ENCODE results near the gene FBXL2. TPM values are rescaled to one million over a fixed set of nuclear protein-coding genes. Genes with fewer than 3 reads are reported as not detected.

The FBXL2 gene
- total RNA-seq, 1 donor from 2014 or later: 5.9 TPM

GRCh38 chr3:33246786-33247185 is 30.5 kb upstream of the FBXL2 start:
- intact Hi-C loops (cut with DNase I): no loop called here

GRCh38 chr3:33250712-33251111 is 26.5 kb upstream of the FBXL2 start:
- TF ChIP-seq POLR2A (IDR thresholded peaks at IDR 0.05): no peak
- no peak for TF ChIP-seq POLR2AphosphoS5 (IDR thresholded peaks at IDR 0.05; ENCODE audit: insufficient read depth in 1 of 2, low read depth in 1 of 2)
- no peak for TF ChIP-seq CTCF (IDR thresholded peaks at IDR 0.05)
- Histone ChIP-seq H3K4me1 (no peaks in the 10 kb centered on the region), H3K4me3 (no peak overlapping the region), H3K27ac (no peak overlapping the region), H3K9me3 (no peaks in the 10 kb centered on the region), H3K36me3 (no peaks in the 10 kb centered on the region), H3K27me3 (no peaks in the 10 kb centered on the region)
- no peak for DNase-seq (ENCODE audit: extremely low spot score in 2 of 2)
- intact Hi-C loops (cut with DNase I): no loop called here

More at GRCh38 chr3:33246786-33247185, 30.5 kb upstream of the FBXL2 start:
- no peak for TF ChIP-seq POLR2A (IDR thresholded peaks at IDR 0.05)
- Histone ChIP-seq H3K9me3 (no peaks in the 10 kb centered on the region), H3K4me1 (no peaks in the 10 kb centered on the region), H3K27ac (no peak overlapping the region), H3K4me3 (no peak overlapping the region), H3K36me3 (no peaks in the 10 kb centered on the region), H3K27me3 (no peaks in the 10 kb centered on the region)
- no peak for DNase-seq (ENCODE audit: extremely low spot score in 2 of 2)

- Histone ChIP-seq H3K27ac (no peak overlapping the region), H3K9me3 (no peaks in the 10 kb centered on the region), H3K36me3 (no peaks in the 10 kb centered on the region), H3K4me1 (no peaks in the 10 kb centered on the region), H3K27me3 (no peaks in the 10 kb centered on the region), H3K4me3 (no peak overlapping the region)
- no peak for DNase-seq (ENCODE audit: extremely low spot score in 2 of 2)
- intact Hi-C loops (cut with DNase I): no loop called here
- TF ChIP-seq POLR2A (IDR thresholded peaks at IDR 0.05) (no peak), POLR2AphosphoS5 (IDR thresholded peaks at IDR 0.05; ENCODE audit: insufficient read depth in 1 of 2, low read depth in 1 of 2) (no peak), CTCF (IDR thresholded peaks at IDR 0.05) (no peak)
Observed at GRCh38 chr3:33256249-33256648, 21.0 kb upstream of the FBXL2 start.

GRCh38 chr3:33260104-33260503 is 17.1 kb upstream of the FBXL2 start:
- no peak for DNase-seq (ENCODE audit: extremely low spot score in 2 of 2)
- intact Hi-C loops (cut with DNase I): no loop called here
- no peaks in the 10 kb centered on the region for H3K27me3 ChIP-seq
- H3K4me3 ChIP-seq: no peak overlapping the region
- TF ChIP-seq POLR2AphosphoS5 (IDR thresholded peaks at IDR 0.05; ENCODE audit: insufficient read depth in 1 of 2, low read depth in 1 of 2) (no peak), CTCF (IDR thresholded peaks at IDR 0.05) (no peak), POLR2A (IDR thresholded peaks at IDR 0.05) (no peak)
- no peaks in the 10 kb centered on the region for H3K9me3 ChIP-seq
- H3K4me1 ChIP-seq: no peaks in the 10 kb centered on the region
- no peak overlapping the region for H3K27ac ChIP-seq
- no peaks in the 10 kb centered on the region for H3K36me3 ChIP-seq

GRCh38 chr3:33269385-33269784 is 7.9 kb upstream of the FBXL2 start:
- Histone ChIP-seq H3K27me3 (no peaks in the 10 kb centered on the region), H3K4me3 (no peak overlapping the region), H3K9me3 (no peaks in the 10 kb centered on the region), H3K27ac (no peak overlapping the region), H3K36me3 (no peaks in the 10 kb centered on the region), H3K4me1 (no peaks in the 10 kb centered on the region)
- no peak for DNase-seq (ENCODE audit: extremely low spot score in 2 of 2)
- TF ChIP-seq POLR2AphosphoS5 (IDR thresholded peaks at IDR 0.05; ENCODE audit: insufficient read depth in 1 of 2, low read depth in 1 of 2) (no peak), CTCF (IDR thresholded peaks at IDR 0.05) (no peak), POLR2A (IDR thresholded peaks at IDR 0.05) (no peak)
- intact Hi-C loops (cut with DNase I): no loop called here

- Histone ChIP-seq H3K9me3 (no peaks in the 10 kb centered on the region), H3K27ac (no peak overlapping the region), H3K36me3 (no peaks in the 10 kb centered on the region), H3K27me3 (no peaks in the 10 kb centered on the region), H3K4me3 (no peak overlapping the region), H3K4me1 (no peaks in the 10 kb centered on the region)
- no peak for DNase-seq (ENCODE audit: extremely low spot score in 2 of 2)
- intact Hi-C loops (cut with DNase I): no loop called here
- TF ChIP-seq POLR2AphosphoS5 (IDR thresholded peaks at IDR 0.05; ENCODE audit: insufficient read depth in 1 of 2, low read depth in 1 of 2) (no peak), CTCF (IDR thresholded peaks at IDR 0.05) (no peak), POLR2A (IDR thresholded peaks at IDR 0.05) (no peak)
Observed at GRCh38 chr3:33271324-33271723, 5.9 kb upstream of the FBXL2 start.

All from vagina (tissue), 2 donors.